WTC11 (cell line): Measurements from ENCODE around the gene ELOVL1. TPM values are rescaled to one million over a fixed set of nuclear protein-coding genes. Genes with fewer than 3 reads are reported as not detected.

ENCODE experiments used
- ATAC-seq: fragments of 200-7000 bp; cut with Tn5 transposase; 2 replicates; pipeline ENCODE4 v1.10.0; 2021; ENCODE audit warnings: mild to moderate bottlenecking, moderate library complexity
- CTCF ChIA-PET: fragments of 300-600 bp; sonication (Branson Sonifier 250); formaldehyde crosslinking; loops from one replicate; lab custom pipeline; 2021; ENCODE audit warnings: antibody characterized with exemption; lab: Charles Lee
- POLR2A ChIA-PET: fragments of 350-600 bp; sonication (Branson Sonifier 250); formaldehyde crosslinking; loops from one replicate; lab custom pipeline; 2021; ENCODE audit warnings: antibody characterized with exemption; lab: Charles Lee
- DNase-seq: peaks from one replicate; pipeline ENCODE4 v3.0.0; 2021; ENCODE audit warnings: low spot score
- H3K27ac Mint-ChIP-seq: 2 replicates; pipeline ENCODE4 v1.8.0; 2021; ENCODE audit warnings: mixed read lengths
- H3K27me3 Mint-ChIP-seq: 2 replicates; pipeline ENCODE4 v1.8.0; 2021; ENCODE audit warnings: low read depth, mild to moderate bottlenecking, moderate library complexity, mixed read lengths
- H3K36me3 Mint-ChIP-seq: 2 replicates; pipeline ENCODE4 v1.8.0; 2021; ENCODE audit warnings: mixed read lengths
- H3K4me1 Mint-ChIP-seq: 2 replicates; pipeline ENCODE4 v1.8.0; 2022; ENCODE audit warnings: mixed read lengths
- H3K4me3 Mint-ChIP-seq: 2 replicates; pipeline ENCODE4 v1.8.0; 2021; ENCODE audit warnings: mild to moderate bottlenecking, moderate library complexity, mixed read lengths
- H3K9me3 Mint-ChIP-seq: 2 replicates; pipeline ENCODE4 v1.8.0; 2021; ENCODE audit warnings: mixed read lengths
- CREM ChIP-seq: sonication (generic); formaldehyde crosslinking; IDR thresholded peaks from 2 replicates; pipeline ENCODE4 v1.8.1; 2022; ENCODE audit warnings: mild to moderate bottlenecking, missing genetic modification reagents, moderate library complexity
- ELF4 ChIP-seq: sonication (generic); formaldehyde crosslinking; IDR thresholded peaks from 2 replicates; pipeline ENCODE4 v1.8.1; 2022; ENCODE audit warnings: low read depth, mild to moderate bottlenecking, moderate library complexity, missing genetic modification reagents
- FOXK1 ChIP-seq: sonication (generic); formaldehyde crosslinking; IDR thresholded peaks from 2 replicates; pipeline ENCODE4 v1.8.0; 2022; ENCODE audit warnings: mild to moderate bottlenecking, moderate library complexity, missing genetic modification reagents
- FOXP1 ChIP-seq: sonication (generic); formaldehyde crosslinking; IDR thresholded peaks from 2 replicates; pipeline ENCODE4 v1.8.0; 2022; ENCODE audit warnings: missing genetic modification reagents, mild to moderate bottlenecking, moderate library complexity, borderline replicate concordance
- HMGA2 ChIP-seq: fragments of 250-450 bp; sonication (Bioruptor Pico); IDR thresholded peaks from 2 replicates; pipeline ENCODE4 v1.4.0; 2021; ENCODE audit warnings: mild to moderate bottlenecking, moderate library complexity
- JUN ChIP-seq: sonication (generic); formaldehyde crosslinking; IDR thresholded peaks from 2 replicates; pipeline ENCODE4 v1.8.0; 2023; ENCODE audit warnings: mild to moderate bottlenecking, missing genetic modification reagents
- KAT7 ChIP-seq: sonication (generic); formaldehyde crosslinking; IDR thresholded peaks from 2 replicates; pipeline ENCODE4 v1.8.1; 2023; ENCODE audit warnings: missing genetic modification reagents, mild to moderate bottlenecking, borderline replicate concordance
- MXD4 ChIP-seq: fragments of 250-450 bp; sonication (Bioruptor Pico); IDR thresholded peaks from 2 replicates; pipeline ENCODE4 v1.8.0; 2021; ENCODE audit warnings: mild to moderate bottlenecking, moderate library complexity, borderline replicate concordance
- NFE2L1 ChIP-seq: sonication (generic); formaldehyde crosslinking; IDR thresholded peaks from 2 replicates; pipeline ENCODE4 v1.8.1; 2023; ENCODE audit warnings: missing genetic modification reagents
- NR2C2 ChIP-seq: sonication (generic); formaldehyde crosslinking; IDR thresholded peaks from 2 replicates; pipeline ENCODE4 v1.8.0; 2022; ENCODE audit warnings: mild to moderate bottlenecking, missing genetic modification reagents
- OVOL2 ChIP-seq: fragments of 250-450 bp; sonication (Bioruptor Pico); IDR thresholded peaks from 2 replicates; pipeline ENCODE4 v1.9.0; 2021; ENCODE audit warnings: mild to moderate bottlenecking, borderline replicate concordance
- TCF7 ChIP-seq: sonication (generic); formaldehyde crosslinking; IDR thresholded peaks from 2 replicates; pipeline ENCODE4 v1.8.0; 2022; ENCODE audit warnings: mild to moderate bottlenecking, low read depth, missing genetic modification reagents, moderate library complexity
- TEAD1 ChIP-seq: sonication (generic); formaldehyde crosslinking; IDR thresholded peaks from 2 replicates; pipeline ENCODE4 v1.8.0; 2022; ENCODE audit warnings: mild to moderate bottlenecking, missing genetic modification reagents
- TP53 ChIP-seq: sonication (generic); formaldehyde crosslinking; IDR thresholded peaks from 2 replicates; pipeline ENCODE4 v1.8.1; 2023; ENCODE audit warnings: mild to moderate bottlenecking, missing genetic modification reagents
- ZNF219 ChIP-seq: sonication (generic); formaldehyde crosslinking; IDR thresholded peaks from 2 replicates; pipeline ENCODE4 v1.8.0; 2023; ENCODE audit warnings: missing genetic modification reagents, mild to moderate bottlenecking, borderline replicate concordance
- total RNA-seq: library from RNA; stranded (reverse); gene quantifications from 3 replicates; pipeline ENCODE4 v1.2.3, GENCODE V29; 2021
- TF ChIP-seq, protein P1 (sequence below): sonication (generic); formaldehyde crosslinking; IDR thresholded peaks from 2 replicates; pipeline ENCODE4 v1.8.0; 2022; ENCODE audit warnings: mild to moderate bottlenecking, missing genetic modification reagents
- TF ChIP-seq, protein P2 (sequence below): fragments of 250-450 bp; sonication (Bioruptor Pico); IDR thresholded peaks from 2 replicates; pipeline ENCODE4 v1.9.0; 2021; ENCODE audit warnings: mild to moderate bottlenecking
- TF ChIP-seq, protein P3 (sequence below): sonication (generic); formaldehyde crosslinking; IDR thresholded peaks from 2 replicates; pipeline ENCODE4 v1.8.0; 2022; ENCODE audit warnings: missing genetic modification reagents
- TF ChIP-seq, protein P4 (sequence below): sonication (generic); formaldehyde crosslinking; IDR thresholded peaks from 2 replicates; pipeline ENCODE4 v1.8.1; 2023; ENCODE audit warnings: mild to moderate bottlenecking, missing genetic modification reagents
- TF ChIP-seq, protein P5 (sequence below): fragments of 200-600 bp; IDR thresholded peaks from 2 replicates; pipeline ENCODE4 v1.8.0; 2022; ENCODE audit warnings: antibody characterized with exemption
- TF ChIP-seq, protein P6 (sequence below): sonication (generic); formaldehyde crosslinking; IDR thresholded peaks from 2 replicates; pipeline ENCODE4 v1.8.0; 2022; ENCODE audit warnings: mild to moderate bottlenecking, missing genetic modification reagents

The ELOVL1 gene
- total RNA-seq, 1 experiment from 2014 or later: 26.6 TPM

DNA sequence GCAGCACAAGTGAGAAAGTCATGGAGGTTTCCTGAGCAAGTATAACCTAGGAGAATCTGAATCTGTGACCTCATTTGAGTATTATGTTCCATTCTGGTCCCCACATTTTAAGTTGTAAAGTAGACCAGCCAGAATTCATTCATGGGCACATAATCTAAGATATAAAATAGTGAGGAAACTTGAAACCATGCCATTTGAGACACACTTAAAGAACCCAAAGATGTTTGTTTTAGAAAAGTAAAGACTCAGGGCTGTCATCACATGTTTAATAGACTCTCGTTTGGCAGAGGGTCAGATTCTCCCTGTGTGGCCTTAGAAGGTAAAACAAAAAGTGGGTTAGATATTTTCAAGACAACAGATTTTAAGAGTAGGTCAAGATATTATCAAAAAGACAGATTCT lies 28.2 kb upstream of the ELOVL1 start (continued):
- TF ChIP-seq TP53 (CRISPR knock-in tag): no peak
- TF ChIP-seq, protein P1, sequence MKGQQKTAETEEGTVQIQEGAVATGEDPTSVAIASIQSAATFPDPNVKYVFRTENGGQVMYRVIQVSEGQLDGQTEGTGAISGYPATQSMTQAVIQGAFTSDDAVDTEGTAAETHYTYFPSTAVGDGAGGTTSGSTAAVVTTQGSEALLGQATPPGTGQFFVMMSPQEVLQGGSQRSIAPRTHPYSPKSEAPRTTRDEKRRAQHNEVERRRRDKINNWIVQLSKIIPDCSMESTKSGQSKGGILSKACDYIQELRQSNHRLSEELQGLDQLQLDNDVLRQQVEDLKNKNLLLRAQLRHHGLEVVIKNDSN (CRISPR knock-in tag): no peak
- TF ChIP-seq, protein P2, sequence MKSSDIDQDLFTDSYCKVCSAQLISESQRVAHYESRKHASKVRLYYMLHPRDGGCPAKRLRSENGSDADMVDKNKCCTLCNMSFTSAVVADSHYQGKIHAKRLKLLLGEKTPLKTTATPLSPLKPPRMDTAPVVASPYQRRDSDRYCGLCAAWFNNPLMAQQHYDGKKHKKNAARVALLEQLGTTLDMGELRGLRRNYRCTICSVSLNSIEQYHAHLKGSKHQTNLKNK (CRISPR knock-in tag): no peak
- TF ChIP-seq, protein P3, sequence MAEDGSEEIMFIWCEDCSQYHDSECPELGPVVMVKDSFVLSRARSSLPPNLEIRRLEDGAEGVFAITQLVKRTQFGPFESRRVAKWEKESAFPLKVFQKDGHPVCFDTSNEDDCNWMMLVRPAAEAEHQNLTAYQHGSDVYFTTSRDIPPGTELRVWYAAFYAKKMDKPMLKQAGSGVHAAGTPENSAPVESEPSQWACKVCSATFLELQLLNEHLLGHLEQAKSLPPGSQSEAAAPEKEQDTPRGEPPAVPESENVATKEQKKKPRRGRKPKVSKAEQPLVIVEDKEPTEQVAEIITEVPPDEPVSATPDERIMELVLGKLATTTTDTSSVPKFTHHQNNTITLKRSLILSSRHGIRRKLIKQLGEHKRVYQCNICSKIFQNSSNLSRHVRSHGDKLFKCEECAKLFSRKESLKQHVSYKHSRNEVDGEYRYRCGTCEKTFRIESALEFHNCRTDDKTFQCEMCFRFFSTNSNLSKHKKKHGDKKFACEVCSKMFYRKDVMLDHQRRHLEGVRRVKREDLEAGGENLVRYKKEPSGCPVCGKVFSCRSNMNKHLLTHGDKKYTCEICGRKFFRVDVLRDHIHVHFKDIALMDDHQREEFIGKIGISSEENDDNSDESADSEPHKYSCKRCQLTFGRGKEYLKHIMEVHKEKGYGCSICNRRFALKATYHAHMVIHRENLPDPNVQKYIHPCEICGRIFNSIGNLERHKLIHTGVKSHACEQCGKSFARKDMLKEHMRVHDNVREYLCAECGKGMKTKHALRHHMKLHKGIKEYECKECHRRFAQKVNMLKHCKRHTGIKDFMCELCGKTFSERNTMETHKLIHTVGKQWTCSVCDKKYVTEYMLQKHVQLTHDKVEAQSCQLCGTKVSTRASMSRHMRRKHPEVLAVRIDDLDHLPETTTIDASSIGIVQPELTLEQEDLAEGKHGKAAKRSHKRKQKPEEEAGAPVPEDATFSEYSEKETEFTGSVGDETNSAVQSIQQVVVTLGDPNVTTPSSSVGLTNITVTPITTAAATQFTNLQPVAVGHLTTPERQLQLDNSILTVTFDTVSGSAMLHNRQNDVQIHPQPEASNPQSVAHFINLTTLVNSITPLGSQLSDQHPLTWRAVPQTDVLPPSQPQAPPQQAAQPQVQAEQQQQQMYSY: no peak
- TF ChIP-seq, all 79 proteins: peak for 0

DNA sequence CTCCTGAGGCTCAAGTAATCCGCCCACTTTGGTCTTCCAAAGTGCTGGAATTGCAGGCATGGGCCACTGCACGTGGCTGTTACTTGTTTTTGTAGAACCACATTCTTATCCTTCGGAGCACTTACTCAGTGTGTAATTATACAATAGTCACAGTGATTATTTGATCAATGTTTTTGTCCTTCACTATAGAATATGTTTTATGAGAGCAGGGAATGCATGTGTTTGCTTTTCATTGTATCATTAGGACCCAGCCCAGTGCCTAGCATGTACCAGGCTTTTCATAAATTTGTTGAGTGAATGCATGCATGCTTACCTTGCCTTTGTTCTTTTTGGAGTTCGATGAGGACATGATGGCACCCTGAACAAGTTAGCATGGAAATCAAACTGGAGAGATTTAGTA lies 27.7 kb upstream of the ELOVL1 start:
- no peaks in the 10 kb centered on the region for H3K36me3 Mint-ChIP-seq
- CTCF ChIA-PET: no interaction called here
- POLR2A ChIA-PET: no interaction called here
- no peak for TF ChIP-seq JUN (CRISPR knock-in tag)
- DNase-seq (no peak), ATAC-seq (no peak)
- peaks cover 1% of the 10 kb centered on the region for H3K4me1 Mint-ChIP-seq
- no peak overlapping the region for H3K4me3 Mint-ChIP-seq
- no peaks in the 10 kb centered on the region for H3K27me3 Mint-ChIP-seq
- no peak overlapping the region for H3K27ac Mint-ChIP-seq
- H3K9me3 Mint-ChIP-seq: no peaks in the 10 kb centered on the region

DNA sequence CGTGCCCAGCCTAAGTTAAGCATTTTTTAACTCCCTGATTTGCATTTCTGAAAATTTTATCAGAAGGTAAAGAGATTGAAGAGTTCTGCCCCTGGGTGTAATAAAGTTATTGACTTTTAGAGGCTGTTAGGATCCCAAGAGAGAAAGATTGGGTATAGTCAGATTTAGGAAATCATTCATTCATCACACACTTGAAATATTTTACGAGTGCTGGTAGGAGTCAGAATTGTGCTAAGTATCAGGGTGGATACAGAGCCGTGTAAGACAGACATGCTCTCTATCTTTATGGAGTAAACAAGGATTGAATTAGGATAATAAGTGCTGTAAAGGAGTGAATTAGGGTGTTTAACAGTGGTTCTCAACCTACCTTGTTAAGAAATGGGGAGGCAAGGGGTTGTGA lies 24.9 kb upstream of the ELOVL1 start:
- H3K27me3 Mint-ChIP-seq: no peaks in the 10 kb centered on the region; the same call in 1 of the 2 replicates
- peak overlapping the region; percentile 41; the same call in 1 of the 2 replicates for H3K27ac Mint-ChIP-seq
- no peaks in the 10 kb centered on the region for H3K36me3 Mint-ChIP-seq
- DNase-seq: no peak
- POLR2A ChIA-PET: no interaction called here
- no peak for ATAC-seq
- H3K4me3 Mint-ChIP-seq: no peak overlapping the region
- TF ChIP-seq TCF7 (CRISPR knock-in tag): no peak
- TF ChIP-seq, protein P4, sequence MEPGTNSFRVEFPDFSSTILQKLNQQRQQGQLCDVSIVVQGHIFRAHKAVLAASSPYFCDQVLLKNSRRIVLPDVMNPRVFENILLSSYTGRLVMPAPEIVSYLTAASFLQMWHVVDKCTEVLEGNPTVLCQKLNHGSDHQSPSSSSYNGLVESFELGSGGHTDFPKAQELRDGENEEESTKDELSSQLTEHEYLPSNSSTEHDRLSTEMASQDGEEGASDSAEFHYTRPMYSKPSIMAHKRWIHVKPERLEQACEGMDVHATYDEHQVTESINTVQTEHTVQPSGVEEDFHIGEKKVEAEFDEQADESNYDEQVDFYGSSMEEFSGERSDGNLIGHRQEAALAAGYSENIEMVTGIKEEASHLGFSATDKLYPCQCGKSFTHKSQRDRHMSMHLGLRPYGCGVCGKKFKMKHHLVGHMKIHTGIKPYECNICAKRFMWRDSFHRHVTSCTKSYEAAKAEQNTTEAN (CRISPR knock-in tag): no peak
- TF ChIP-seq CREM (CRISPR knock-in tag): no peak
- TF ChIP-seq NR2C2 (CRISPR knock-in tag): no peak
- TF ChIP-seq HMGA2 (CRISPR knock-in tag): no peak
- CTCF ChIA-PET: no interaction called here
- no peaks in the 10 kb centered on the region for H3K9me3 Mint-ChIP-seq
- H3K4me1 Mint-ChIP-seq: peaks cover 19% of the 10 kb centered on the region

DNA sequence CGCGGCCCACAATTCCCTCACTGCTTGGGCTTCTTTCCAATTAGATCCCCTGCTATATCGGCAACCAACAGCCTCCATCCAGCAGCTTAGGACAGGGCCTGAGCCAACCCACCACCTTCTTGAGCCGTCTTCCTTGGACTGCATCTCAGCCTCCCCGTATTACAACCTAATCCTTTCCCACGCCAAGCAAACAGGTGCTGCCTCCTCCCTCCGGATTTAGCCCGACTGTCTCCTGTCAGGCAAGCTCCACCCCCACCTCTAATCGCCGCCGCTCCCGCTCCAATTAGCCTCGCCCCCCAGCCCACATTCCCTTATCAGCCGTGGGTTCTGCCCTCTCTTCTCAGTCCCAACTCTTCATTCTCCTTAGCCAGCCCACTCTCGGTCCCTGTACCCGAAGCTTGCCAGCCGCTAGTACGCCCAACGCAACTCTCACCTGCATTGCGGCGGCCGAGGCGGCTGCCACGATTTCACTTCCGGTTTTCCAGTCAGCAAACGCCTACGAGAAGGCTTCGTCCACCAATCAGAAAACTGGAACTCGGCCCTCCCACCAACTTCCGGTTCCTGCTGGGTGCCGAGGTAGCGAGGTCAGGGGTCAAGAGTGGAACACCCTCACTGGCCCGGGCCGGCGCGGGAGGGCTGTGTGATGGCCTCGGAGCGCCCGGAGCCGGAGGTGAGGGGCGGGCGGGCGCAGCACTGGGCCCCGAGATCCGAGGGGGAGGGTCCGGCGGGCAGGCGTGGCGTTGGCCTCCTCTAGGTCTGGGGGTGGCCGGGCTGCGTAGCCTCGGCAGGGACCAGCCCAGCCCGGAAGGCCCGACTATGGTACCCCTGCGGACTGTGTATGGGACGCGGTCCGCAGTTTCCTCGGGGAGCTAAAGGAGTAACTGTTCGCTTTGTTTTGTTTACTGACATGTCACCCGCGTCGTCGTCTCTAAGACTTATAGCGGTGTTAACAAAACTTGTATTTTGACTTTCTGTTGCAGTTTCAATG lies 21.8 kb upstream of the ELOVL1 start, which contains the start of the genes MED8 and SZT2:
MED8 (minus strand) TSS at position 475 of the 988 bp plus-strand sequence; CDS start at position 439, 36 bp downstream.
SZT2 (plus strand) TSS at position 574 of the 988 bp plus-strand sequence; CDS start at position 644, 70 bp downstream.
- ATAC-seq (peak; percentile 98), DNase-seq (peak; percentile 98)
- ChIA-PET POLR2A (interaction anchor here (0.6 to 2.5 kb wide), 5 partner anchors 10 to 119 kb away, joined by 3 to 17 read pairs (median 4); partner anchors contain the start of genes CDC20 and ELOVL1), CTCF (interaction anchor here (0.6 to 2.4 kb wide), 10 partner anchors 14 to 622 kb away, joined by 3 to 8 read pairs (median 4); partner anchors contain the start of genes C1orf210, C1orf50, CDC20 and ELOVL1)
- peak within 1 kb of the TSS; percentile 99 for H3K27ac Mint-ChIP-seq
- H3K36me3 Mint-ChIP-seq: peaks cover 22% of the 10 kb centered on the region
- no peaks in the 10 kb centered on the region for H3K9me3 Mint-ChIP-seq
- no peaks in the 10 kb centered on the region; the same call in 1 of the 2 replicates for H3K27me3 Mint-ChIP-seq
- H3K4me3 Mint-ChIP-seq: peak within 1 kb of the TSS; percentile 99
- peaks cover 19% of the 10 kb centered on the region for H3K4me1 Mint-ChIP-seq
- no peak for TF ChIP-seq ELF4
- TF ChIP-seq FOXP1: peak; percentile 51; the same call in 1 of the 2 replicates
- TF ChIP-seq, protein P5, sequence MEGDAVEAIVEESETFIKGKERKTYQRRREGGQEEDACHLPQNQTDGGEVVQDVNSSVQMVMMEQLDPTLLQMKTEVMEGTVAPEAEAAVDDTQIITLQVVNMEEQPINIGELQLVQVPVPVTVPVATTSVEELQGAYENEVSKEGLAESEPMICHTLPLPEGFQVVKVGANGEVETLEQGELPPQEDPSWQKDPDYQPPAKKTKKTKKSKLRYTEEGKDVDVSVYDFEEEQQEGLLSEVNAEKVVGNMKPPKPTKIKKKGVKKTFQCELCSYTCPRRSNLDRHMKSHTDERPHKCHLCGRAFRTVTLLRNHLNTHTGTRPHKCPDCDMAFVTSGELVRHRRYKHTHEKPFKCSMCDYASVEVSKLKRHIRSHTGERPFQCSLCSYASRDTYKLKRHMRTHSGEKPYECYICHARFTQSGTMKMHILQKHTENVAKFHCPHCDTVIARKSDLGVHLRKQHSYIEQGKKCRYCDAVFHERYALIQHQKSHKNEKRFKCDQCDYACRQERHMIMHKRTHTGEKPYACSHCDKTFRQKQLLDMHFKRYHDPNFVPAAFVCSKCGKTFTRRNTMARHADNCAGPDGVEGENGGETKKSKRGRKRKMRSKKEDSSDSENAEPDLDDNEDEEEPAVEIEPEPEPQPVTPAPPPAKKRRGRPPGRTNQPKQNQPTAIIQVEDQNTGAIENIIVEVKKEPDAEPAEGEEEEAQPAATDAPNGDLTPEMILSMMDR: no peak
- TF ChIP-seq TCF7 (CRISPR knock-in tag): no peak
- TF ChIP-seq, protein P6, sequence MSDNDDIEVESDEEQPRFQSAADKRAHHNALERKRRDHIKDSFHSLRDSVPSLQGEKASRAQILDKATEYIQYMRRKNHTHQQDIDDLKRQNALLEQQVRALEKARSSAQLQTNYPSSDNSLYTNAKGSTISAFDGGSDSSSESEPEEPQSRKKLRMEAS: peak; percentile 75; the same call in 1 of the 2 replicates
- peak; percentile 84 for TF ChIP-seq FOXK1 (CRISPR knock-in tag)
- no peak for TF ChIP-seq OVOL2
- TF ChIP-seq NFE2L1: peak; percentile 67; the same call in 1 of the 2 replicates
- peak; percentile 34; the same call in 1 of the 2 replicates for TF ChIP-seq TEAD1 (CRISPR knock-in tag)
- no peak for TF ChIP-seq ZNF219 (CRISPR knock-in tag)
- 0 out of 2 replicates have a peak, but pooled peaks have one; percentile 85 for TF ChIP-seq KAT7 (CRISPR knock-in tag)
- no peak for TF ChIP-seq MXD4 (CRISPR knock-in tag)
